Pancreas (tissue), 10 donors: ENCODE data around the gene POU2F2. TPM values are rescaled to one million over a fixed set of nuclear protein-coding genes. Genes with fewer than 3 reads are reported as not detected.

Source experiments
- ATAC-seq, 4 donors: fragments of 200-7000 bp; cut with Tn5 transposase; one replicate each; pipeline versions ENCODE4 v1.8.0 to v1.9.1; 2020; ENCODE audit warnings: mild to moderate bottlenecking in 4 of 4, moderate library complexity in 4 of 4
- DNase-seq, 6 donors: peaks; one replicate each; pipeline ENCODE4 v3.0.0-alpha.2; 2020
- FAIRE-seq: peaks from 2 replicates; lab custom pipeline; 2012; peaks lifted over from hg19 to GRCh38; lab: Jason Lieb, UNC
- H3K27ac ChIP-seq, 4 donors: fragments of 200-600 bp; sonication (generic); 1 replicate in 3 of 4; 2 replicates in 1 of 4; pipeline versions ENCODE4 v1.5.0 to v1.8.0; 2020
- H3K27me3 ChIP-seq, 4 donors: fragments of 200-600 bp; one replicate each; pipeline ENCODE4 v1.8.0; 2021
- H3K36me3 ChIP-seq, 3 donors: fragments of 200-600 bp; sonication (generic) in 1 of 3; one replicate each; pipeline versions ENCODE4 v1.5.0 to v1.8.0; 2020 to 2021
- H3K4me1 ChIP-seq, 3 donors: fragments of 200-600 bp; one replicate each; pipeline ENCODE4 v1.8.0; 2021
- H3K4me3 ChIP-seq, 4 donors: fragments of 200-600 bp; sonication (generic) in 2 of 4; one replicate each; pipeline versions ENCODE4 v1.5.0 to v1.8.0; 2020 to 2021
- H3K9me3 ChIP-seq, 4 donors: fragments of 200-600 bp; one replicate each; pipeline ENCODE4 v1.8.0; 2021
- CTCF ChIP-seq, 4 donors: fragments of 200-600 bp; sonication (generic) in 3 of 4; IDR thresholded peaks; one replicate each; pipeline versions ENCODE4 v1.5.0 to v1.8.0; 2021; ENCODE audit warnings: antibody characterized with exemption in 4 of 4
- WGBS, 2 donors: extraction: QIAGEN DNeasy Blood & Tissue Kit; methylation state at CpG; one replicate each; pipeline ENCODE4 v1.1.7; 2013; 5-methylcytosine and 5-hydroxymethylcytosine counted together
- intact Hi-C, 3 donors: fragments of 100-400 bp; cut with DNase I; formaldehyde crosslinking; loops; one replicate each; pipeline versions ENCODE4 v1.11.1 to v1.14.2; 2022
- polyA plus RNA-seq, 2 donors: library from polyadenylated mRNA; stranded (reverse); fragments of 200-250 nt; gene quantifications; one replicate each; pipeline ENCODE4 v1.2.3, GENCODE V29; 2013
- total RNA-seq, 6 donors: library from RNA; stranded (reverse); fragmentation: NEBNext Ultra II Directional in 4 of 6; extraction: Animal tissue kit (Norgen Biotek cat#: 25700) in 4 of 6; gene quantifications; one replicate each; pipeline versions ENCODE4 v1.2.1 to v1.2.4, GENCODE V29; 2021 to 2023
- donor health status: healthy with polysubstance abuse.
- donor health status: DM: no; HTN: no; CAD: no; lungs with moderate emphysema.
- donor health status: DM: no; HTN: no; CAD: no.
- donor health status: control.
- donor health status: control.
- donor health status: Bipolar disorder and iron deficiency.
- donor health status: DM: yes; HTN: yes; CAD: no.
- donor health status: DM: no; HTN: no; CAD: no.
- donor health status: DM: no; HTN: no; CAD: no.
- donor health status: DM: yes; HTN: yes; CAD: no.

The POU2F2 gene
- total and polyA plus RNA-seq, 8 donors, result 0.56 to 5.6 (median 1.3) TPM

GRCh38 chr19:42173695-42174094 is 41.4 kb upstream of the POU2F2 start:
- Histone ChIP-seq H3K27ac (no peak overlapping the region), H3K36me3 (no peaks in the 10 kb centered on the region), H3K4me1 (no peaks in the 10 kb centered on the region), H3K9me3 (no peaks in the 10 kb centered on the region), H3K27me3 (no peaks in the 10 kb centered on the region), H3K4me3 (no peak overlapping the region)
- FAIRE-seq, result no peak
- TF ChIP-seq CTCF (IDR thresholded peaks at IDR 0.05), result no peak
- whole genome bisulfite sequencing, 2 donors, result 74 to 75% methylated on average over 5 of the region's 5 CpGs
- no peak for DNase-seq
- intact Hi-C loops, result no loop called here
- ATAC-seq, result no peak

- no peak for TF ChIP-seq CTCF (IDR thresholded peaks at IDR 0.05)
- Histone ChIP-seq H3K27me3 (no peaks in the 10 kb centered on the region), H3K4me1 (no peaks in the 10 kb centered on the region), H3K27ac (no peak overlapping the region), H3K4me3 (no peak overlapping the region), H3K9me3 (no peaks in the 10 kb centered on the region), H3K36me3 (no peaks in the 10 kb centered on the region)
- ATAC-seq, result no peak
- DNase-seq, result no peak
- no peak for FAIRE-seq
- WGBS, 2 donors, result 65 to 73% methylated on average over 7 of the region's 7 CpGs
- intact Hi-C loops, result no loop called here
These were observed 40.0 kb upstream of the POU2F2 start for GRCh38 chr19:42172261-42172660.

- Histone ChIP-seq H3K4me3 (no peak overlapping the region), H3K36me3 (no peaks in the 10 kb centered on the region), H3K4me1 (no peaks in the 10 kb centered on the region), H3K27me3 (no peaks in the 10 kb centered on the region), H3K27ac (no peak overlapping the region), H3K9me3 (no peaks in the 10 kb centered on the region)
- TF ChIP-seq CTCF (IDR thresholded peaks at IDR 0.05), result no peak
- 79 to 84% methylated on average over 16 of the region's 16 CpGs for WGBS, 2 donors
- ATAC-seq (no peak), DNase-seq (no peak), FAIRE-seq (no peak)
- intact Hi-C loops, result no loop called here
These were observed 38.5 kb upstream of the POU2F2 start for GRCh38 chr19:42170715-42171114.

GRCh38 chr19:42169486-42170413 is 37.5 kb upstream of the POU2F2 start:
- H3K4me3 ChIP-seq, result no peak overlapping the region
- no peak for TF ChIP-seq CTCF (IDR thresholded peaks at IDR 0.05)
- DNase-seq, result no peak
- no peak for FAIRE-seq
- no peaks in the 10 kb centered on the region for H3K9me3 ChIP-seq
- no peaks in the 10 kb centered on the region for H3K4me1 ChIP-seq
- intact Hi-C loops, result no loop called here
- no peak for ATAC-seq
- no peak overlapping the region for H3K27ac ChIP-seq
- H3K27me3 ChIP-seq, result no peaks in the 10 kb centered on the region
- 64 to 75% methylated on average over 19 of the region's 19 CpGs for WGBS, 2 donors
- no peaks in the 10 kb centered on the region for H3K36me3 ChIP-seq

GRCh38 chr19:42168206-42168605 is 36.0 kb upstream of the POU2F2 start:
- Histone ChIP-seq H3K4me3 (no peak overlapping the region), H3K36me3 (no peaks in the 10 kb centered on the region), H3K4me1 (no peaks in the 10 kb centered on the region), H3K27ac (no peak overlapping the region), H3K9me3 (no peaks in the 10 kb centered on the region), H3K27me3 (no peaks in the 10 kb centered on the region)
- no peak for DNase-seq
- TF ChIP-seq CTCF (IDR thresholded peaks at IDR 0.05), result no peak
- ATAC-seq, result no peak
- intact Hi-C loops, result no loop called here
- FAIRE-seq, result no peak
- 67 to 78% methylated on average over 3 of the region's 3 CpGs for WGBS, 2 donors
